Astrocyte of the cerebellum (primary cell): Measurements from ENCODE around the gene VCAN.

Source experiments
- DNase-seq: peaks from one replicate; pipeline ENCODE4 v3.0.0-alpha.2; 2011; ENCODE audit warnings: low read depth
- H3K4me3 ChIP-seq: 2 replicates; pipeline ENCODE4 v1.5.1; 2011; ENCODE audit warnings: mild to moderate bottlenecking, low read depth, low read length, moderate library complexity
- in situ Hi-C: cut with HindIII; loops from 2 replicates; pipeline ENCODE4 v1.10.0; 2017; ENCODE audit warnings: low sequenced_read_pairs
- TF ChIP-seq, protein P1 (sequence below): IDR thresholded peaks from 2 replicates; pipeline ENCODE4 v1.5.1; 2012; ENCODE audit warnings: low read length, low read depth, moderate library complexity, mild to moderate bottlenecking; ENCODE audit errors: missing control alignments

VCAN gene

DNA sequence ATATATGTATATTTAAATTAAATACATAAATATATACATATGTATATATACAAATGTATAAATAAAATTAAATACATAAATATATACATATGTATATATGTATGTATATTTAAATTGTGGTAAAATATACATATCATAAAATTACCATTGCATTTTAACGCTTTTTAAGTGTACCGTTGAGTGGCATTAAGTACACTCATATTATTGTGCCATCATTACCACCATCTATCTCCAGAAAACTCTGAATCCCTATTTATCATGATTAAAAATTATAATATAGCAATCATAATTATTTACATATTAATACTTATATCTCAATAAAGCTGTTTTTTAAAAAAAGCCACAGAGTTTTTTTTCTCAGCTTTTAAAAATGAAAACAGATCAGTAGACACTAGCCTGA lies 27.1 kb upstream of the VCAN start:
- in situ Hi-C loops = no loop called here
- no peak overlapping the region for H3K4me3 ChIP-seq

DNA sequence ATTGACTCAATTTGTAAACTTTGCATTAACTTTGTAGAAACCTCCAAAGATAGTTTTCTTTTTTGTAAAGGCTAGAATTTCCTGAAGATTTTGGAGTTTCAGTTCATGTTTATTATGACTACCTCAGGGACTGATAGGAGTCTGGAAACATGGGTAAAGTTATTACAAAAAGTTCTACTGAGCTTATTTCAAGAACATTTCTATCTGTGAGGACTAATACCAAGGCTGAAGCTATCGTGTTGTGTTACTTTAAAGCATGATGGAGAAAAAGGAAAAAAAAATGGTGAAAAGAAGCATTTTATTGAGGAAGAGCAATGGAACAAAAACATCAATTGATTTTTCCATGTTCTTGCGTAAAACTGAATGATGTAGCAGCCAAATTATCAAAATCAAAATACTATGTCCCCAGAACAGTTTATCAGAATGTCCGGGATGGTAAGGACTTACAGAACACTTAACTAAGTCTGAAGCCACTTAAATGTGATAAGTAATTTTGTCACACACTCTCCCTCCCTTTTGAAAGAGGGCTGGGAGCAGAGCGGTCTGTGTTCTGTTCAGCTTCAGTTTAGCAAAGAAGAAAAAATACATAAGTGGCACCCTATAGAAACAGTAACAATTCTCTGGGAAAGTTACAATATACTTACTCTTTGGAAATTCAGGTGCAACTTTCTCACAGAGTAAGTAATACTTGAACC lies 25.1 kb upstream of the VCAN start:
- in situ Hi-C loops = no loop called here
- H3K4me3 ChIP-seq = no peak overlapping the region

More for the DNA sequence above, 27.1 kb upstream of the VCAN start:
- DNase-seq = no peak
- TF ChIP-seq, protein P1, sequence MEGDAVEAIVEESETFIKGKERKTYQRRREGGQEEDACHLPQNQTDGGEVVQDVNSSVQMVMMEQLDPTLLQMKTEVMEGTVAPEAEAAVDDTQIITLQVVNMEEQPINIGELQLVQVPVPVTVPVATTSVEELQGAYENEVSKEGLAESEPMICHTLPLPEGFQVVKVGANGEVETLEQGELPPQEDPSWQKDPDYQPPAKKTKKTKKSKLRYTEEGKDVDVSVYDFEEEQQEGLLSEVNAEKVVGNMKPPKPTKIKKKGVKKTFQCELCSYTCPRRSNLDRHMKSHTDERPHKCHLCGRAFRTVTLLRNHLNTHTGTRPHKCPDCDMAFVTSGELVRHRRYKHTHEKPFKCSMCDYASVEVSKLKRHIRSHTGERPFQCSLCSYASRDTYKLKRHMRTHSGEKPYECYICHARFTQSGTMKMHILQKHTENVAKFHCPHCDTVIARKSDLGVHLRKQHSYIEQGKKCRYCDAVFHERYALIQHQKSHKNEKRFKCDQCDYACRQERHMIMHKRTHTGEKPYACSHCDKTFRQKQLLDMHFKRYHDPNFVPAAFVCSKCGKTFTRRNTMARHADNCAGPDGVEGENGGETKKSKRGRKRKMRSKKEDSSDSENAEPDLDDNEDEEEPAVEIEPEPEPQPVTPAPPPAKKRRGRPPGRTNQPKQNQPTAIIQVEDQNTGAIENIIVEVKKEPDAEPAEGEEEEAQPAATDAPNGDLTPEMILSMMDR = no peak

DNA sequence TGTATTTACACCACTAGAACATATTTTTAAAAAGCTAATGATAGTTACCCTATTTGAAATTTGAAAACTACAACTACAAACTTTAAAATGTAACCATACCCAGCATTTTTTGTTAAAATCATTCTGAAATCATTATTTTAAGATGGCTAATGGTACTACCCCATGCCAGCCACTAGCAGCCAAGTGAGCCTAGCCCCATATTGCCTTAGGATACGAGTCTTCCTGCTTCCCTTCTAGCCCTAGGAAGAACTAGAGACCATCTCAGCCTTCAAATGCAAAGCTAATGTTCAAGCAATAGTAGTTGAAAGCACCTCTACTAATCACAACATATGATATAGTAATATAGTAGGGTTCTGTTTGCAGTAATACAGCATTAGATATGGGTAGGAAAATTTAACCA lies 24.0 kb upstream of the VCAN start:
- in situ Hi-C loops = no loop called here
- DNase-seq = no peak

More for the DNA sequence above, 25.1 kb upstream of the VCAN start:
- TF ChIP-seq, protein P1 = no peak
- no peak for DNase-seq

DNA sequence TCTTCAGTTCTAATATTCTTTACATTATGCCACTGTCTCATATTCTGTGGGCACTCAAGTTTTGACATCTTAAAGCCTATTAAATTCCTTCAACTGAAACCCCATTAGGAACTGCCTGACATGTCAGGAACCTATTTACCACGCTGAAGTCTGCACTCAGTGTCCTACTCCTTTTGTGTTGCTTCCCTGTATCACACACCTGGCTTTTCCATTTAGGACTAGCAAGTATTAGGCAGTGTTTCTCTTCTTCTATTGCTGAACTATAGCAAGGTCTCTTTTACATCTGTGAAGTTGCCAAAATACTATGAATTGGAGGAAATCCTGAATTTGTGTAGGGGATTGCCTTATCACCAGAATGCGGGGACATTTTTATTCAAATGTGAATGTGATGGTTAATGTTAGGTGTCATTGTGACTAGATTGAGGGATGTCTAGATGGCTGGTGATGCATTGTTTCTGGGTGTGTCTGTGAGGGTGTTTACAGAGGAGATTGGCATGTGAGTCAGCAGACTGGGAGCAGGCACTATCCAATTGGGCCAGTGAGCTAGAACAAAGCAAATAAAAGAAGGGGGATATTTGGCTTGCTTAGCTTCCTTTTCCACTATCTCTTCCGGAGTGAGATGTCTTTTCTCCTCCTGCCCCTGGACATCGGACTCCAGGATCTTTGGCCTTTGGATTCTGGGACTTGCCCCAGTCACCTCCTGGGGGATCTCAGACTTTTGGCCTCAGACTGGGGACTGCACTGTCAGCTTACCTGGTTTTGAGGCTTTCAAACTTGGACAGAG lies 21.2 kb upstream of the VCAN start:
- no peak overlapping the region for H3K4me3 ChIP-seq
- DNase-seq = no peak
- TF ChIP-seq, protein P1 = no peak
- in situ Hi-C loops = no loop called here

More for the DNA sequence above, 24.0 kb upstream of the VCAN start:
- H3K4me3 ChIP-seq = no peak overlapping the region
- TF ChIP-seq, protein P1 = no peak

DNA sequence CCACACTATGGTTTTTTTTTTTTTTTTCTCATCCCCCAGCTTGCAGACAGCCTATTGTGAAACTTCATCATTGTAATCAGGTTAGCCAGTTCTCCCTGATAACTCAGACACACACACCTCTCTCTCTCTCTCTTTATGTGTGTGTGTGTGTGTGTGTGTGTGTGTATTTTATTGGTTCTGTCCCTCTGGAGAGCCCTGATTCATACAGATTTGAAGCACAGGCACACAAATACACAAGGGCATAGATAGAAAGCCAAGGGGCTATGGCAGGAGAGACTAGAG lies 20.6 kb upstream of the VCAN start:
- H3K4me3 ChIP-seq = no peak overlapping the region
- no peak for DNase-seq
- TF ChIP-seq, protein P1 = no peak
- in situ Hi-C loops = no loop called here

DNA sequence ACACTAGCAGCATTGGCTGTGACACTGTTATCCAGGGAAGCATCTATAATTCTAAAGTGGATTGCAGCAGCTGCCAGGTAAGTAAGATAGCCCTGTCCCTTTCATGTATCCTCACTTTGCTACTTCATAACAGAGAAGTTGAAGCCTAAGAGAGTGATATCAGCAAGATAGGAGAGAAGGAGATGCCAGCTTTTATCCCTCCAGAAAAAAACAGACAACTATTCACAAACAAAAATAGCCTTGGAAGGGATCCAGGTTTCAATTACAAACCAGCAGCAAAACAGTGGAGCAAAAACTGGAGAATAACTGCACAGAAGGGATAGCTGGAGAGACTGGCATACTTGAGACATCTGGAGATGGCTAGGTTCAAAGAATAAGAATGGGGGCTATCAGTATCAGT lies 19.6 kb upstream of the VCAN start:
- in situ Hi-C loops = no loop called here
- TF ChIP-seq, protein P1 = no peak
- DNase-seq = no peak
- no peak overlapping the region for H3K4me3 ChIP-seq
